Measurements from ENCODE around the gene GAMT.

The GAMT gene

DNA sequence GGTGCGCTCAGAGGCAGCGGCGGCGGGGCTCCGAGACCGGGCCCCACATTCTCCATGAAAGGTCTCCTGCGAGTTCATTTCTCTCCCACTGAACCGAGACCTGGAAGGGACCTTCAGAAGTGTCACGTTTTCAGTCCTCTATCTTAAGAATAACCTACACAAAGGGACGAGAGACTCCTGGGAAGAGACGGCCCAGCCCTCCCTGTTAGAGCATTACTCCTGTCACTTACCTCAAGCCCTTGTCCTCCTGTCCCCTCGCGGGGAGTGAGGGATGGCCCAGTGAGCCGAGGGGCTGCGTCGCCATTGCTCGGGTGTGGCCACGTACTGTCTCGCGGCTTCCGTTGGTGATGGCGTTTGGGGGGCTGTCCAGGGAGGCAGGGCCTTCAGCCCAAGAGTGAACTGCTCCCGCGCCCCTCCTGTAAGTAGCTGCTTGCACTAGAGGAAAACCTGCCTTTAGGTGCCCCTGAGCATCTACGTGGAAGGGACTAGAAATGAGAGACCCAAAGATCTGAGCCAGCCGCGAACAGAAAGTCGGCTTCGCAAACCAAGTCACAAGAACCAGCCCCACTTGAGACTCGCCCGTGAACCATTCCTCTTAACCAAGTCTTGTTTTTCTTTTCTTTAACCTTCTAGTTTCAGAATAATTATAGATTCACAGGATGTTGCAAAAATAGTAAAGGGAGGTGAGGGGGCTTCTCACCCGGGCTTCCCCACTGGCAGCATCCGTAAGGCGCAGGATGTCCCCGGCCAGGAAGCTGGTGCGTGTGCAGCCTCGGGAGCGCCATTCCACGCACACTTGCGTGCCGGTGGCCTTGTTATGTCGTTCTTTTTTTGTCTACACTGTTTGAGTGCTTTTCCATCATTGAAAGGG, 38.7 kb downstream of the GAMT start:
- DNase-seq (ENCODE audit: low spot score) (no peak), ATAC-seq (ENCODE audit: low read depth) (no peak)
- Histone ChIP-seq H3K9me3 (ENCODE audit: severe bottlenecking) (no peaks in the 10 kb centered on the region), H3K4me3 (ENCODE audit: severe bottlenecking) (no peak overlapping the region), H3K4me1 (ENCODE audit: insufficient read depth, poor library complexity, severe bottlenecking) (no peaks in the 10 kb centered on the region), H3K36me3 (ENCODE audit: low read depth) (peaks cover 65% of the 10 kb centered on the region), H3K27ac (ENCODE audit: poor library complexity, severe bottlenecking) (no peak overlapping the region), H3K27me3 (ENCODE audit: insufficient read depth, poor library complexity, severe bottlenecking) (no peaks in the 10 kb centered on the region)
- TF ChIP-seq, protein P1, sequence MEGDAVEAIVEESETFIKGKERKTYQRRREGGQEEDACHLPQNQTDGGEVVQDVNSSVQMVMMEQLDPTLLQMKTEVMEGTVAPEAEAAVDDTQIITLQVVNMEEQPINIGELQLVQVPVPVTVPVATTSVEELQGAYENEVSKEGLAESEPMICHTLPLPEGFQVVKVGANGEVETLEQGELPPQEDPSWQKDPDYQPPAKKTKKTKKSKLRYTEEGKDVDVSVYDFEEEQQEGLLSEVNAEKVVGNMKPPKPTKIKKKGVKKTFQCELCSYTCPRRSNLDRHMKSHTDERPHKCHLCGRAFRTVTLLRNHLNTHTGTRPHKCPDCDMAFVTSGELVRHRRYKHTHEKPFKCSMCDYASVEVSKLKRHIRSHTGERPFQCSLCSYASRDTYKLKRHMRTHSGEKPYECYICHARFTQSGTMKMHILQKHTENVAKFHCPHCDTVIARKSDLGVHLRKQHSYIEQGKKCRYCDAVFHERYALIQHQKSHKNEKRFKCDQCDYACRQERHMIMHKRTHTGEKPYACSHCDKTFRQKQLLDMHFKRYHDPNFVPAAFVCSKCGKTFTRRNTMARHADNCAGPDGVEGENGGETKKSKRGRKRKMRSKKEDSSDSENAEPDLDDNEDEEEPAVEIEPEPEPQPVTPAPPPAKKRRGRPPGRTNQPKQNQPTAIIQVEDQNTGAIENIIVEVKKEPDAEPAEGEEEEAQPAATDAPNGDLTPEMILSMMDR (IDR thresholded peaks at IDR 0.05; ENCODE audit: poor library complexity, severe bottlenecking): no peak

DNA sequence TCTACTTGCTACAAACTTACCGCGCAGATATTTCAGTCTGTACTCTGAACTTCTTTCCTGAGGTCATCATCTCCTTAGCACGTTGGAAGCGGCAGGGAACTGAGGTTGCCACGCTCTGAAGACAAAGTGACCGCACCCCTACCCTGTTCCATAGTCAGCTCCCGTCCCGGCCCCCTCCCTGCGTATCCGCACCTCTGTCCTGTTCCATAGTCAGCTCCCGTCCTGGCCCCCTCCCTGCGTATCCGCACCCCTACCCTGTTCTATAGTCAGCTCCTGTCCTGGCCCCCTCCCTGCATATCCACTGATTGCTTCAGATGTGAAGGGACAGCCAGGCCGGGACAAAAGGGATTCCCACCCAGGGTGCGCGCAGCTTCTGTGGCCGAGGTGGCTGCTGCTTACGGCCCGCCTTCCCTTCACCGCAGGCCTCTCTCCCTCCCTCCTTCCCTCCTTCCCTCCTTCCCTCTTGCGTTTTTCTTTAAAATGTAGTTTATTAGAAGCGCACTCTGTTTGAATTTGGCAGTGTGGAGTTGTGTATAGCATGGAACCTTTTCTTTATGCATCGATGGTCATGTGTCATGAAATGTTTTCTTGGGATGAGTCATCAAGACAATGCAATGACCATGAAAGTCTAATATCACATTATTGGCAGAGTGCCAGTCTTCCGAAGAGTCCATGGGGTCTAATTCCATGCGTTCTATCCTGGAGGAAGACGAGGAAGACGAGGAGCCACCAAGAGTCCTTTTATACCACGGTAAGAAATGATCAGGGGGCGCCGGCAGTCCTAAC, 39.5 kb downstream of the GAMT start:
- no peak overlapping the region for H3K27ac ChIP-seq (ENCODE audit: poor library complexity, severe bottlenecking)
- ATAC-seq (ENCODE audit: low read depth) (no peak), DNase-seq (ENCODE audit: low spot score) (no peak)
- no peaks in the 10 kb centered on the region for H3K4me1 ChIP-seq (ENCODE audit: insufficient read depth, poor library complexity, severe bottlenecking)
- no peaks in the 10 kb centered on the region for H3K9me3 ChIP-seq (ENCODE audit: severe bottlenecking)
- TF ChIP-seq, protein P1 (IDR thresholded peaks at IDR 0.05; ENCODE audit: poor library complexity, severe bottlenecking): no peak
- peaks cover 73% of the 10 kb centered on the region for H3K36me3 ChIP-seq (ENCODE audit: low read depth)
- no peaks in the 10 kb centered on the region for H3K27me3 ChIP-seq (ENCODE audit: insufficient read depth, poor library complexity, severe bottlenecking)
- H3K4me3 ChIP-seq (ENCODE audit: severe bottlenecking): no peak overlapping the region

- DNase-seq (ENCODE audit: low spot score) (no peak), ATAC-seq (ENCODE audit: low read depth) (no peak; the same call in 2 of the 3 replicates)
- Histone ChIP-seq H3K36me3 (ENCODE audit: low read depth) (peaks cover 76% of the 10 kb centered on the region), H3K4me1 (ENCODE audit: insufficient read depth, poor library complexity, severe bottlenecking) (peaks cover 3% of the 10 kb centered on the region), H3K9me3 (ENCODE audit: severe bottlenecking) (no peaks in the 10 kb centered on the region), H3K4me3 (ENCODE audit: severe bottlenecking) (no peak overlapping the region), H3K27ac (ENCODE audit: poor library complexity, severe bottlenecking) (no peak overlapping the region), H3K27me3 (ENCODE audit: insufficient read depth, poor library complexity, severe bottlenecking) (no peaks in the 10 kb centered on the region)
- TF ChIP-seq, protein P1 (IDR thresholded peaks at IDR 0.05; ENCODE audit: poor library complexity, severe bottlenecking): no peak
Observed at GRCh38 chr19:1360818-1361461, 40.4 kb downstream of the GAMT start.

DNA sequence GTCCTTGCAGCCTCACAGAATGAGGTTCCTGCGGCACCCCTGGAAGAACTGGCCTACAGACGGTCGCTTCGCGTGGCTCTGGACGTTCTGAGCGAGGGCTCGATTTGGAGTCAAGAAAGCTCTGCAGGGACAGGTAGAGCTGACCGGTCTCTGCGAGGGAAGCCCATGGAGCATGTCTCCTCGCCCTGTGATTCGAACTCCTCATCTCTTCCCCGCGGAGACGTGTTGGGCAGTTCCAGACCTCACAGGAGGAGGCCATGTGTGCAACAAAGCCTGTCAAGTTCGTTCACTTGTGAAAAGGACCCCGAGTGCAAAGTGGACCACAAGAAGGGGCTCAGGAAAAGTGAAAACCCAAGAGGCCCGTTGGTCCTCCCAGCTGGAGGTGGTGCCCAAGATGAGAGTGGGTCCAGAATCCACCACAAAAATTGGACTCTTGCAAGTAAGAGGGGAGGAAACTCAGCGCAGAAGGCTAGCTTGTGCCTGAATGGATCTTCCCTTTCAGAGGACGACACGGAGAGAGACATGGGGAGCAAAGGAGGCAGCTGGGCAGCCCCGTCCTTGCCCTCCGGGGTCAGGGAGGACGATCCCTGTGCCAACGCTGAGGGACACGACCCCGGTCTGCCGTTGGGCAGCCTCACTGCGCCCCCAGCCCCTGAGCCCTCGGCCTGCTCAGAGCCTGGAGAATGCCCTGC, 41.1 kb downstream of the GAMT start:
- H3K4me1 ChIP-seq (ENCODE audit: insufficient read depth, poor library complexity, severe bottlenecking): peaks cover 4% of the 10 kb centered on the region
- DNase-seq (ENCODE audit: low spot score) (no peak), ATAC-seq (ENCODE audit: low read depth) (no peak)
- H3K27ac ChIP-seq (ENCODE audit: poor library complexity, severe bottlenecking): no peak overlapping the region
- TF ChIP-seq, protein P1 (IDR thresholded peaks at IDR 0.05; ENCODE audit: poor library complexity, severe bottlenecking): no peak
- no peaks in the 10 kb centered on the region for H3K27me3 ChIP-seq (ENCODE audit: insufficient read depth, poor library complexity, severe bottlenecking)
- H3K9me3 ChIP-seq (ENCODE audit: severe bottlenecking): no peaks in the 10 kb centered on the region
- H3K36me3 ChIP-seq (ENCODE audit: low read depth): peaks cover 76% of the 10 kb centered on the region
- no peak overlapping the region for H3K4me3 ChIP-seq (ENCODE audit: severe bottlenecking)

Data from RWPE2 (cell line).